Iris pigment epithelial cell (primary cell): ENCODE measurements around the gene SPATA2.
"Not testable (repeated sequence)": the region's sequence is repeated elsewhere in the genome, so short reads cannot be mapped to it uniquely, and the experiment has no call there.

ENCODE experiments used
- DNase-seq: peaks from one replicate; pipeline ENCODE4 v3.0.0-alpha.2; 2011; ENCODE audit warnings: low read depth

The SPATA2 gene

DNA sequence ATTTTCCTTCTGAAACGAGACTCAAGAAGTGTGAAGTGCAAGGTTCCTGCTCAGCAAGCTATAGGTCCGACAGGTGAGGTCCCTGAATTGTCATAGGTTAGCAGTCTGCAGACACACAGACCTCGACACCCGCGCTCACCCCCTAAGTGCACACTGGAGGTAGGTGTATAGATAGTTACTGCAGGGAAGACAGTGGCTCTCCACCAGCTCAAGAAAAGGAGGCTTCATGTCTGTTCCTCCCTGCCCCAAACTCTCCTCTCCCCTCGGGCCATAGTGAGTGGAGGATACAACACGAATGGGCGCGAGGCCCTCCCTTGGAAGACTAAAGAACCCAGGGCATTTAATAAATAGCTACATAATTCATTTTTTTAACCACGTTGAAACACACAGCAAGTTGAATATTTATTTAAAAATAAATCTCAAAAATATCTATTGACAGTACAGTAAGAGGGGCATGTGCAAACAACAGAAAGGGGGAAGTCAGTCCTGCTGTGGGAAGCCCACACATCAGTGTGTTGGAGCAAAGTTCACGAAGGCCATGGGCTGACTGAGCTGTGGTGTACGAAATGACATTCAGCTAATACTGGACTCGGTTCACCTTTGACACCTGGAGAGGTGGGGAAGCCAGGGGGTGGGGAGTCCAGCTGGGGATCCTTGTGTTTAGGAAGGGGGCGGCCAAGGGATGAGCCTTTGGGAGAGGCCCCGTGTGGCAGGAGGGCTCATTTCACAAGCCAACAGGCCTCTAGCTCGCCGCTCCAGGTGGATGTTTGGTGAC is 10.7 kb downstream of the SPATA2 start:
- DNase-seq = no peak

DNA sequence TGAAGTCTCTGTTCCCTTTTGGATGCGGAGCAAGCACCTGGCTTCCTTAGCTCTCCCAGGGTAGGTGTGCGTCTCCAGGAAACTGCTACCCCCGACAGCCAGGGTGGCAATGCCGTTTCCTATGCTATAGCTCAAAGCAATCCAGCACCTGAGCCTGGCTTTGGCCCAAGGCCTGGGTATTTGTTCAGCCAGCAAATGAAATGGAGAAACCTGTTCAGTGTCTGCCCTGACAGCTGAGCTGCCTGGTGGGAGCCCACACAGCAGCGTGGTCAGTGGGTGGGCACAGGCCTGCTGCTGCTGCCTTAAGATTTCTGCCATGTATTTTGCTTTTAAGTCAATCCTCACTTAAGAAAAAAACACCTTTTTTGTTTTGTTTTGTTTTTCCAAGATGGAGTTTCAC is 13.7 kb downstream of the SPATA2 start:
- no peak for DNase-seq

DNA sequence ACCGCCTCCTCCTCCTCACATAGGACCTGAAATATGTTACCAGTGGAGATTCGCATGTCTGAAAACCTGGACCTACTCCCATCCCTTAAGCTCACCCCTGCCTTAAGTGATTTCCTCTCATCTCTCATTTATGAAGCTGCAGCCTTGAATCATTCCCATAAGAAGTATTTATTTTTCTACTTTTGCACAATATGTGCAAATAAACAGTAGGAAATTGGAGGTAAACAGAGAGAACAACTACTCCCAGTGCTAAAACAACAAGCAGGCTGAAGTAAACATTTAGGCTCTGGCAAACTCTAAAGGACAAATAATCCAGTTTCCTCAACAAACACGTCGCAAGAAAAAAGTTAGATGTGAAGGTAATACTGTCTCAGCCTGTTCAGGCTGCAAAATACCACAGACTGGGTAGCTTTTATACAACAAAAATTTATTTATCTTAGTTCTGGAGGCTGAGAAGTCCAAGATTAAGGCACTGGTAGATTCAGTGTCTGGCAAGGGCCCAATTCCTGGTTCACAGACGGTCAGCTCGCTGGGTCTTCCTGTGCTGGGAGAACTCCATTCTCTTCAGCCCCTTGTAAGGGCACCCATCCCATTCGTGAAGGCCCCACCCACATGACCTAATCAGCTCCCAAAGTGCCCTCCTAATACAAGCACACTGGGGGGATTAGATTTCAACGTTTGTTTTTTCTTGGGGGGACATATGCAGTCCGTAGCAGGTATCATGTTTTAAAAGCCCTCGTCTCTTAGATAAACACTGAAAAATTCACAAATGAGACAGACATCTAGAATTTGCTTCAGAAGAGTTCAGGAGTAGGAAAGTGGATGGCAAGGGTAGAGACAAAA is 15.6 kb downstream of the SPATA2 start:
- DNase-seq = no peak

DNA sequence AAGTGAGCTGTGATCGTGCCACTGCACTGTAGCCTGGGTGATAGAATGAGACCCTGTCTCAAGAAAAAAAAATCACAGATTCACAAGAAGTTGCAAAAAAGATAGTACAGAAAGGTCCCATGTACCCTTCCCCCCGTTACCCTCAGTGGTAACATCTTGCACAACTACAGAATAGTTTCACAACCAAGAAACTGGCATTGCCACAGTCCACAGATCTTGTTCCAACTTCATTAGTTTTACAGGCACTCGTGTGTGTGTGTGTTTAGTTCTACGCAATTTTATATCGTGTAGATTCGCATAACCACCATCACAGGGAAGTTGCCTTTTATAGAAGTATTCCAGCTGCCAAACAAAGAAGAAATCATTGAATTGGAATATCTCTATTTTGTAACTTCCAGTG is 19.1 kb downstream of the SPATA2 start:
- no peak for DNase-seq

DNA sequence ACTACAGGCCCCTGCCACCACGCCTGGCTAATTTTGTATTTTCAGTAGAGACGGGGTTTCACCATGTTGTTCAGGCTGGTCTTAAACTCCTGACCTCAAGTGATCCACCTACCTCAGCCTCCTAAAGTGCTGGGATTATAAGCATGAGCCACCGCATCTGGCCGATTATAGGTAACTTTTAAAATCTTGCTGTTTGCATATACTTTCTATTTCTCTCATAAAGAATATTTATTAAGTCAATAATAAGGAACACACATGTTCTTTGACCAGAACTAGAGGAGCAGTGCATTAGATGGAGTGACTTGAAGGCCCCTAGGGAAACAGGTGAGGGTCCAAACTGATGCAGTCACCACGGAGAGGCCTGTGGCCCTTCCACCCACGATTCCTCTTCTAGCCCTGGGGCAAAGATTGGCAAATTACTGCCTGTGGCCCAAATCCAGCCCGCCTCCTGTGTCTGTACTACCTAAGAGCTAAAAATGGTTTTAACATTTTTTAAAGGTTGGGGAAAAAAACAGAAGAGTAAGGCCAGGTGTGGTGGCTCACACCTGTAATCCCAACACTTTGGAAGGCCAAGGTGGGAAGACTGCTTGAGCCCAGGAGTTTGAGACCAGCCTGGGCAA is 19.7 kb downstream of the SPATA2 start:
- not testable (repeated sequence) for DNase-seq

DNA sequence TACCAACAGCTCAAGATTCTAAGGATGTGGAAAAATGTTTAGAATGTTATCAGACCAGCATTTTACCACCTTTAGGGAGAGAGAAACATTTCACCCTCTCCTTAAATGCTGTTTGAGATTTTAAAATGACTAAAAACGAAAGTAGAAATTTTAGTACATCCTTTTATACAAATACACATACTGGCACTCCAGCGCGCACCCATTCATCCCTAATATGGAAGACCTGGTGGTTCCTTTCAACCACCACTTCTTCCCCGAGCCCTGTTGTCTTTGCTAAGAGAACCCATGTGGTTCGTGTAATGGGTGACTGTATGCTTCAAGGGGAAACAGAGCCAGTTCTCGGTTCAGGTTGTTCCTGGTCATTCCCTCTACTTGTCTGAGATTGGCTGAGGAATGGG is 21.3 kb downstream of the SPATA2 start:
- DNase-seq = no peak

DNA sequence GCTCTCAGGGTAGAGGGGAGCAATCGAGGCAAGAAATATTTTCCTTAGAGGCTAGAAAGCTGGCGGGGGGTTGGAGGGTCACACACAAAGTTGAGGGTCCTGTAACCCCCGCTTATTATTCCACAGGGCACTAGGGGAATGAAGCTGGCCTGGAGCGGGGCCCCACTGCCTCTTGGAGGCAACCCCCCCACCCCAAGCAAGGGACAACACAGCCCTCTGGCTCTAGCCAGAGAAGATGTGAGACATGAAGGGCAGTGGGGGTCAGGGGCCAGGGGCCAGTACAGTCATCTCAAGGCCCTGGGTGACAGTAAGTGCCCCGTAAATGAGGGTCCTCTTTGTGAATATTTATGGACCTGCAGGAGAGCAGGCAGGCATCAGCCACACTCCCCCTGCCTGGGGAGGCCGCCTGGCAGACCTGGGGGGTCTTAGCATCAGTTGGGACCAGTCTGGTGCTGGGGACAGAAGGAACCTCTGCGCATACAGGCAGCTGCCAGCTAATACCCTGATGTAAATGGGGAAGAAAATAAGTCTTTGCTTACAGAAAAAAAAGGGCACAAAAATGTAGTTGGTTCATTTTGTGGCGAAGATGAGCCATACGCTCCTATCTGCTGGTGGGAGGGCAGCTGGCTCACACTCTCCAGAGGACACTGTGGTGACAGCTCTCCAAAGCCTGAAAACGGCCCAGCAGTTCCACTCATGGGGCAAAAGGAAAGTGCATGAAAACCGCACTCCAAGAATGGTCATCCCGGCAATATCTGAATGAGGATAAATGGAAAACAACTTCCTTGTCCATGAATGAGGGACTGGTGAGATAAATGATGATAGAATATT is 21.9 kb downstream of the SPATA2 start:
- DNase-seq = no peak

DNA sequence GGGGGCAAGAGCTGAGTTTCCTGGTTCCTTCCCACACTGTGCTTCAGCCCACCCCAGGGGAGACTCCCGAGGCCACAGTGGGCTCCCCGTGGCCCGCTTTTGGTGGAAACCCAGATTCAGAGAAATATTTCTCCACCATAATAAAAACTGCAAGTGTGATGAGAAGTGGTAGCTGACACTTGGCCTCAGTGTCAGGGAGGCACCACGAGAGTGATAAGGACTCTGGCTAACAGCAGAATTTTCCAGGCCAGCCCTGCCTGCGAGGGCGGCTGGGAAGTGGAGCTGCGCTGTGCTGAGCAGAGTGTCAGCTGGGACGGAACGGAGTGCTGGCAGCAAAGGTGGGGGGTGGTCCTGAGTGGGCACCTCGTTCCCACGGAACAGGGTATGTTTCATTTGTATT is 22.5 kb downstream of the SPATA2 start:
- DNase-seq = no peak

DNA sequence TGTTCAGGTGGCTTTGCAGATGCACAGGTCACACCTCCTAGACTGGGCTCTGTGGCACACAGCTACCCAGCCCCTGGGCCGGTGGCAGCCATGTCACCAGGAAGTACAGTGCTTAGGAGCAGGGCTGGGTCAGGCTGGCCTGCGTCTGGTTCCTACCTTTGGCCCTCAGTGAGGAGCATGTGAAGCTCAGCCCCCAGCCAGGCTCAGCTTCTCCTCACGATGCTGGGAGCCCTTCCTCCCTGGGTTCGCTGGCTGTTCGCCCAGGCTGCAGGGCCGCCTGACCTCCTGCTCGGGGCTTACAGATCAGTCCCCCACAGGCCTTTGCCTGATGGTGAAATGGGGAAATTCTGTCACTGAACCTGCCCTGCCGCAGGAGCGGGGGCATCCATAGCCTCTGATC is 23.1 kb downstream of the SPATA2 start:
- no peak for DNase-seq

DNA sequence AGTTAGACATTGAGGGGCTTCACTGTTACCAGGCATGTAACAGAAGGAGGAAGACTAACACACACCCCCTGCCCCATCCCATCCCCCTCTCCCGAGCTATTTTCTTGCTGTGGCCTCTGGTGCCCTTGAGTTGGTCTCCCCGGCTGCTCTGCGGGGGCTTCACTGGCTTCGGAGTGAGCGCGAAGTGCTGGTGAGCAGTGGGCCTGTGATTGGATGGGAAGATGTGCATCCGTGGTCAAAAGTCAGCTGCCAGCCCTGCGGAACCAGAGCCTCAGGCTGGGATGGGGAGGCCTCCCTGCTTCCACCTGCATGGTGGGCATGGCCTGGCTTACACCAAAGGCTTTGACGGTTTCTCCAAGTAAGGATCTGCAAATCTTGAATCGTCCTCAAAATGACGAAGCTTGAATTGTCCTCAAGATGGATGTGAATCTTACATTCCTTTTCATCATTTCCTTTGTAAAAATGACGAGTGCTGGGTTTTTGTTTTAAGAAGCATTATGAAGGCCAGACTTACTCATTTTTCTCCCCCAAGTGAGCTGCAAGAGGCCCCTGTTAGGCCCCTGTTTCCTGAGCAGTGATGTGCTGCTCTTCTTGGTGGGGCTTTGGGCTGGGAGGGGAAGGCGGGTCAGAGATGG is 23.7 kb downstream of the SPATA2 start:
- DNase-seq = no peak

DNA sequence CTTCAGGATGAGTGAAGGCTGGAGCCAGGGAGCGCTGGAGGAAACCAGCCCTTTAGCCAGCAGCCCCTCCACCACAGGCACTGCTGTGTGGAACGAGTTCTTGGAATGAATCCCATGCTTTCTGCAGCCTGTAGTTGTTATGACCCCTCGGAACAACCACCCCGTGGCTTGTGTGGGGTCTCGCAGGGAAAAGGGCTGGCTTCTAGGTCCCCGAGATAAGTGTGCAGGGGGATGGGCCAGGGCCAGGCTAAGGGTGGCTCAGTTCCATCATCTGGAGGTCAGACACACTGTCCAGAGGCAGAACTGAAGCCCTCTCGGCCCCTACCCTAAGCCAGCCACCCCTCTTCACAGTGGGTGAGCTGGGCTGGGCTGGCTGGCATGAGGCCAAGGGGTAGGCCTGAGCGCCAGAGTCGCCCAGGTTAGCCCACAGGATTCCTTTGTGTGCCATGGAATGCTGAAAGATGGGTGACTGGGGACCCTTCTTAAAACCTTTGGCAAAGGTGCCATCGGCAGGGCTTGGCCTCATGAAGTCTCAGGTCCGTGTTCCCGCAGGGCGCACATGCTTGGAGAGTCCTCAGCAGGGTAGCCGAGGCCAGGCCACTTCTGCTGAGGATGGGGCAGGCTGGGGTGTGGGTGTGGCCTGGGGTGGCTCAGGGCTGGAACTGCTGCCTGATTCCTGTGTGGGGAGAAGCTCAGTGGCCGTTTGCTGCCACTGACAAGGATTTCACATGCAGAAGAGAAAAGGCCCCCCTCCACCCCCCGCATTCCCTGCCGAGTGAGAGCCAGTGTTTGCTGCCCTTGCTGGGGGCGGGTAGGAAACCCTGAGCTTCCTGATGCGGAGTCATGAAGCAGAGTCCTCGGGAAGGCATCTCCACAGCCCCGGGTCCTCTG is 24.6 kb downstream of the SPATA2 start:
- no peak for DNase-seq

DNA sequence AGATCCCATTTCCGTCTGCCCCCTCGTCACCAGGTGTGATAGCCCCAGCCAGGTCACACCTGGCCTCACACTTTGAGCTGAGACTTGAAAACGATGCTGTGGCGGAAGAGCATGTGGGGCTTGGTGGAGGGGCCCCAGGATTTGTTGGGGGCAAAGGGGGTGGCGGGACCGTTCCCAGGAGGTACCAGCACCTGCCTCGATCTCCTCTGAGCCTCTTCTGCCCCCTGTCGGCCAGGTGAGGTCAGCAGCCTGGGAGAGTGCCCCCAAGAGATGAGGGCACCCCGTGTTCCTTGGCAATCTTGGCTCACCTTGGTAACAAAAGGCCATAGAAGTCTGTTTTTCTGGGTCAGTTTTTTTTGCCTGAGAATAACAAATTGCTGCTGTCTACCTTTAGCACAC is 25.4 kb downstream of the SPATA2 start:
- no peak for DNase-seq

DNA sequence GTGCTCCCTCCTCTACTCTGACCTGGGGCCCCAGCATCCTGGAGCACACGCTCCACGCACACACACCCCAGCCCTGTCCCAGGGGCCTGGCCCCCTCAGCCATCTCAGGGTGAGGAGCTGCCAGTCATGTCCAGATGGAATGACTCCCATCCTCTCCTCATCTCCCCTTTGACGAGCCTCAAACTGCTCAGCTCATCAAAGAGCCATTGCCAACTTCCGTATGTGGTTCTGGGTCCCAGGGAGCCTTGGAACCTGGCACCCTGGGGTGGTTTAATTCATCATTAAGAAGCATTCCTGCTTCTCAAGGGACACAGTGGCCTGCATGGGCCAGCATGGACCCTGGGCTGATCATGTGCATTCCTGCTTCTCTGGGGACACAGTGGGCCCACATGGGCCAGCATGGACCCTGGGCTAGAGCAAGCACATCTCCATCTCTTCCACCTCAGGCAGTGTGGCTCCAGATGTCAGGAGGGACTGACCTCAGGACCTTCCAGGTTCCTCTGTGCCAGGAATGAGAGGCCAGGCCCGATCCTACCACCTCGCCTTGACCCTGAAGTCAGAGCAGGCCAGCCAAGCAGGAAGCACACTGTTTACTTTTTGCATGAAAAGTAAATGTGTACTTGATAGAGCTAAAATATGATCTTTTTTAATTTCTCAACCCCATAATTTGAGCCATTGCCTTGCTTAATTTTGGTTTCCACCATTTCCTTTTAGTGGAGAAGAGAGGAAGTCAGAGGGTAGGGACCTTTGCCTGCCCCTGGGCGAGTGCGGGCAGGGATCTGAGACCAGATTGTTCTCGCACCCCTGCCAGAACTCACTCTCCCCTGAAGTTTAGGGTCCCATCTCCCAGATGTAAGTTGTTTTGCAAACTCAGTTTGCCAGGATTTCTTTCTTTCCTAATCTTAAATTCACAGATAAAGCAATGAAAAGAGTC is 26.1 kb downstream of the SPATA2 start:
- DNase-seq = no peak

DNA sequence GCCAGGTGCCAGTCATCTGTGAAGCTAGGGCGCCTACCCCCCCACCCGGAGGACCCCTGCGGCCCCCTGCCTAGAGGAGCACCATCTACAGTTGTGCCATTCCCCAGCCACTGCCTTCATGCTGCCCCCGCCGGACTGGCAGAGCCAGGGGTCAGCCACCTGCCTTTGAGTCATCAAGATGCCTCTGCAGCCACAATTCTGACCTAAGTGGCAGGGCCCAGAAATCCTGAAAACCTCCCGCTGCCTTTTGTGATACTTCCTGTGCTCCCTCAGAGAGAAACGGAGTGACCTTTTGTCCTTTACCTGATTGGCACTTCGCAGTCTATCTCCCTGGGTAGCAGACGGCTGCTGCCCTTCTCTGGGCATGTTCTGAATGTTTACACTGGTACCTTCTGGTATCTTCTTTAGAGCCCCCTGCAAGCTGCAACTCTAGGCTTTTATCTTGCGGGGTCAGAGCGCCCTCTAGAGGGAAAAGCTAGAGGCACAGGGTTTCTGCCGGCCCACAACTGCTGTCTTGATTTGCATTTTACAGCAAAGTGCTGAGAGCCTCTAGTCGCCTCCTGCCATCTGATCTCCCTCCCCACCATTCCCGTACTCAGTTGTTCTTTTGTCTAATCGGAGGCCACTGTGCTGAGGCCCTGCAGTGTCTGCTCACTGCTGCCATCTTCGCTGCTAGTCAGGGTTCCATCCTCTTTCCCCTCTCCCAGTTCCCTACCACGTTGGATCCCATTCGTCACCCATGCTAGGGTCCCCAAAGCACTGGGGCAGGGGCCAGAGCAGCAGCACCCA is 26.9 kb downstream of the SPATA2 start:
- peak; percentile 67 for DNase-seq

DNA sequence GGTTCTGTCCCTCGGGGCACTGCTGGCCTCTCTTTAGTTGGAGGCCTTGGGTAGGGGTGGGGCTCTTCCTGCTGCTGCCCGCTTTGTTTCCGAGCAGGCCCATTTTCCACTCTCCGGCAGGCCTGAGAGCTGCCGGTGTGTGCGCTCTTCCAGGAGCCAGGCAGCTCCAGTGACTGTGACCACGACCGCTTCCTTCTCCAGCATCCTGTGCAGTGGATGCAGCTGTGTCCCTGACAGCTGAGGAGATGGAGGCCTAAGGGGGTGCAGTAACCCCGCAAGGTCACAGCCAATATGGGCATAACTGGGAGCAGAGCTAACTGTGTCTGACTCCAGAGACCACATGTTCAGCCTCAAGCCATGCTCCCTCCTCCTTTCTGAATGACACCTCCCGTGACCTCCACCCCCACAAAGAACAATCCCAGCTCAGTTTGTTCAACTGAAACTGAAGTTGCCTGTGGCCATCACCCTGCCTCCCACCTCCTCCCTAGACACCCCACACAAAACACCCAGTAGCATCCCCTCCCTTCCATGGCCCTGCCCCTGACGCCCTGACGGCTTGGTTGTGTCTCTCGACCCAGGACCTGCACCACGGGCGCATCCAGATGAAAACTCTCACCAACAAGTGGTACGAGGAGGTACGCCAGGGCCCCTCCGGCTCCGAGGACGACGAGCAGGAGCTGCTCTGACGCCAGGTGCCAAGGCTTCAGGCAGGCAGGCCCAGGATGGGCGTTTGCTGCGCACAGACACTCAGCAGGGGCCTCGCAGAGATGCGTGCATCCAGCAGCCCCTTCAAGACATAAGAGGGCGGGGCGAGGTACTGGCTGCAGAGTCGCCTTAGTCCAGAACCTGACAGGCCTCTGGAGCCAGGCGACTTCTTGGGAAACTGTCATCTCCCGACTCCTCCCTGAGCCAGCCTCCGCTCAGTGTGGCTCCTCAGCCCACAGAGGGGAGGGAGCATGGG is 27.8 kb downstream of the SPATA2 start:
- peak; percentile 41 for DNase-seq

DNA sequence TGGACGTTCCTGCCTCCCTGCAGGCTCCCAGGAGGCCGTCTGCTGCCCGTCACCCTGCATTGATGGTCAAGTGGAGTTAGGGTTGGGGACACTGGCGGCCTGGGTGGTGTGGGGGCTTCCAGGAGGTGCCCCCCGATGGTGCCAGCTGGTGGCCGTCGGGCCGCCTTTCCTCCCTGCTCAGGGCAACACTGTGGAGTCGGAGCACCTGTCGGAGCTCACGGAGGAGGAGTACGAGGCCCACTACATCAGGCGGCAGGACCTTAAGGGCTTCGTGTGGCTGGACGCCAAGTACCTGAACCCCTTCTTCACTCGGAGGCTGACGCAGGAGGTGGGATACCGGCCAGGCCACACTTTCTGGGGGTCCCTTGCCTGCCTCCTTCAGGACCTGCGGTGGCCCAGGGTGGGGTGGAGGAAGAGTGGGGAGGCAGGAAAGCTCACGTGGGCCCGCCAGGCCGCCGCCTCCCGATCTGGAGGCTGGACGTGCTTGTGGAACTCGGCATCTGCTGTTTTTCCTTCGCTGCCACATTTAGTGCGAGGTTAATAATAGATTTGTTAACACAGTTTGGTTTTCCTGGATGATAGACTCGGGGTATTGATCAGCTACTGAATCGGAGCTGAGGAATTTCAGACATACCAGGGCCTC is 28.6 kb downstream of the SPATA2 start:
- no peak for DNase-seq
